ENCODE measurements around the gene HOXA5.

Gene HOXA5

DNA sequence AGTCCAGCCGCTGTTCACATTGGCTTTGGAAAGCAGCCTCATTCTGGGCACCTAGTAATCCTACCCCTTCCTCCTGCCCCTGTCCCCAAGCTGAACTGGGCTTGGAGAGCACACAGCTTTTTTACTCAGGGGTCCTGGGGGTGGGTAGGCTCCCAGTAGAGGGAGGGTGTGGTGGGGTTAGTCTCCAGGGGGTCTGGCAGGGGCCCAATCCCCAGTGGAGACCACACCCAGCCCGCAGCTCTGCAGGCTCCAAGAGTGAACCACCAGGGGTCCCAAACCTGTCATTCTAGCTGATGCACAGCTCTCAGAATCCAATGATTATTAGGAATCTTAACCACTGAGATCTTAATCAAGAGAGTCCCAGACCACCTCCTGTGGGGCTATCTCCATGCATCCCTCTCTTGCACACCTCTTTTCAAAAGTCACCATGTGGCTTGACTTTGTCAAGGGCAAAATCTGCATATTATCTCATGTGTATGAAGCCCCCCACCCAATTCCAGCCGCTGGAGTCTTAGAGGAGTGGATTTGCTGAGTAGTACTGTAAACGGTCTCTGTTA, 38.9 kb upstream of the HOXA5 start:
- no peak for DNase-seq (ENCODE audit: low spot score)

- no peak for DNase-seq (ENCODE audit: low spot score)
Observed at GRCh38 chr7:27181795-27182275, 38.4 kb upstream of the HOXA5 start.

GRCh38 chr7:27180431-27181420, 37.2 kb upstream of the HOXA5 start:
- DNase-seq (ENCODE audit: low spot score): no peak

- DNase-seq (ENCODE audit: low spot score): peak; percentile 88
Observed at GRCh38 chr7:27179503-27180430, 36.3 kb upstream of the HOXA5 start.

DNA sequence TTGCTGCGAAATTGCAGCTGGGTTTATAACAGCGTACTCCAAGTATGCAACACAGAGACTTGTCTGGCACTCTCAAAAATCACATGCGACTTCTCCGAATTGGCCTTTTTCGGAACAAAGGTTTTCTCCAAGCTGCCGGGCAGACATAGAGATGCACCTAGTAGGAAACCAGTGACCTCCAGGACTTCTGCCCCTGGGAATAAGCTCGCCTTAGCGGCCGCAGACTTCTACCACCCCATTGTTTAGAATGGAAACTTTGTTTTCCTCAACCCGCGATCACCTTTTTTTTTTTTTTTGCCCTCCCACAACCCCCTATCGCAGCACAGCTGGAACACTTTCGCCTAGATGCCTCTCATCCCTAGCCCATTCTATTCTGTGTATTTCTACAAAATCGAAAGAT, 35.5 kb upstream of the HOXA5 start:
- DNase-seq (ENCODE audit: low spot score): no peak

- peak; percentile 61 for DNase-seq (ENCODE audit: low spot score)
Observed at GRCh38 chr7:27178366-27178765, 34.9 kb upstream of the HOXA5 start.

DNA sequence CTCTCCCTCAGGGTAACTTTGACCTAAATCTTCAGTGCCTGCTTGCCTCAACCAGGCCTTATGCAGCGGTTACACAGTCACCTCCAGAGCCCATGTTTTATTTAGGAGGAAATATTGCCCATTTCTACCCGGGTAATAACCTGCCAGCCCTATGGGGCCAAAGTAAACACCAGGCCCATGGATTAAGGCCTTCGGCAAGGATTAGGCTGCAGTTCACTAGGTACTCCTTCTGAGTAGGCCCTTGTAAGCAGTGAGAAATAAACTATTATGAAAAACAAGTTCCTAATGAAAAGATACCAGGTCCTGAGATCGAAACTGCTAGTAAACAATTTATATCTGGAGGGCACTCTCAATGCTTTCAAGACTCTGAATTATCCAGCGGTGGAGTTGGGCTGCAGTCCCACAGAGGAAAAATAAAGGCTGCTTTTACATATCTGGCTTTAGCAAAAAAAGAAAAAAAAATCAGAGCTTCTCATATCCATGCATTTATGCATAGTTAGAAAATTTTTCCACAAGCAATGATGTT, 34.4 kb upstream of the HOXA5 start:
- DNase-seq (ENCODE audit: low spot score): no peak

DNA sequence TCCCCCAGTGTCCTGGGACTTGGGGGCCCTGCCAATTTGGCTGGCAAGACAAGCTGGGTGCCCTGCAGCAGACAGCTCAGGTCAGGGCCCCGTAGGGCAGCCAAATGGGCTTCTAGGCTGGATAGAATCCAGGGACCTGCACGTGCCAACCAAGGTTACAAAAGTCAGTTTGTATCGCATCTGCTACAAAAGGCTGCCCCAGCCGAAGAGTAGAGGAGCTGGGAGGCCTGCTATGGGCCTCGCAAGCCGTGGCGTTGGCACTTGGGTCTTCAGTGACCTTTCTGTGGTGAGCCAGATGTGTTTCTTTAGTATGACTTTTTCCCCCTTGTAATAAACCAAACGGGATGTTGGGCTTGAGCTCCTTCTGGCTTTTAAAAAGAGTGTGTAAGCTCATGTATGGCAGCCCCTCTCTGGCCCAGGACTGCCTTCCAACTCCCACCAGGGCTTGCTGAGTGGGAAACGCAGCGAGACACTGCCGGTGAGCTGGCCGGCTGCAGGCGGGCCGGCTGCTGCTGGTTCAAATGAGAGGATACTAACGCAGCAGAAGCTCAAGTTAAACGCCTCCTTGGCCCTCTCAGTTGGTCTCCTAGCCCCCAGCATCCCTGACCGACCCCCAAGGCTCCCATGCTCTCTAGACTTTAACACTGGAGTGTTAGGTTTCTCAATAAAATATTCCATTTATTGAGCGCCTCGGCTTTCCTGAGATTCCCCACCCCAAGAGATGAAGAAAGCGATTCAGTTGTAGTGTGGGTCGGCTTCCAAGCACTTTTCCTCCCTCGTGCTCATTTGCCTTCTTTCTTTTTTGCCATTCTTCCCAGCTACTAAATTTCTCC, 33.7 kb upstream of the HOXA5 start:
- peak; percentile 36 for DNase-seq (ENCODE audit: low spot score)

GRCh38 chr7:27176524-27176845, 33.0 kb upstream of the HOXA5 start:
- DNase-seq (ENCODE audit: low spot score): no peak

GRCh38 chr7:27175626-27176523, 32.4 kb upstream of the HOXA5 start:
- DNase-seq (ENCODE audit: low spot score): peak; percentile 29

GRCh38 chr7:27174874-27175625, 31.6 kb upstream of the HOXA5 start:
- DNase-seq (ENCODE audit: low spot score): peak; percentile 25

GRCh38 chr7:27173956-27174873, 30.7 kb upstream of the HOXA5 start, which contains the start of gene HOXA10:
Gene HOXA10 (minus strand): TSS chr7:27174320. CDS start chr7:27174306, 14 bp downstream.
- DNase-seq (ENCODE audit: low spot score): peak; percentile 64

- peak; percentile 25 for DNase-seq (ENCODE audit: low spot score)
Observed at GRCh38 chr7:27173511-27173955, 30.1 kb upstream of the HOXA5 start.

DNA sequence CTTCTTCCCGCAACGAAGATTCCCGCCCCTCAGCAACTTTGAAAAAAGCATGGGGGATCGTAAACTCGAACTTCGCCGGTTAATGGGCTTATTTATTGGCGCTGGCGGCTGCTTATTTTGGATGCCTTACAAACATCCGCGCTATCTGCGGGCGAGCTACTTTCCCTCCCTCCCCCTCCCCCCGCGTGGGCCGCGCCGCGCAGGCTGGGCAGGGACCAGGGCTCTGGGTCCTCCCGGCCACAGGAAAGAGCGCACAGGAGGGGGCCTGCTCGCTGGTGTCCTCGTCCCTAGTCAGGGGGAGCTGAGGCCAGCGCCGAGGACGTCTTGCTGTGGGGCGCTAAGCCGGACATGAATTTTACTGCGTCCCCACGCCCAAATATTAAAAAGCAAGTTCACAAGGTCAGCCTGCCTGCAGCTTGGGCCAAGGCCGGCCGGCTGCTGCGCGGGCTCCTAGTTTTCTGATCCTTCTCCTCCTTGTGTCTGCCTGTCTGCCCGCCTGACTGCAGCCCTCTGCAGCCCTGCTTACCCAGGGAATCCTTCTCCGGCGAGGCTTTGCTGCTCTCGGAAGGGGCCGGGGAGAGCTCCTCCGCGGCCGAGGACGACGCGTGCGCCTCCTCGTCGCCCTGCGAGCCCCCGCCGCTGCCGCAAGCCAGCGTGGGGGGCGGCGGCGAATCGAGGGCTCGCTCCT, 29.5 kb upstream of the HOXA5 start:
- DNase-seq (ENCODE audit: low spot score): peak; percentile 72

DNA sequence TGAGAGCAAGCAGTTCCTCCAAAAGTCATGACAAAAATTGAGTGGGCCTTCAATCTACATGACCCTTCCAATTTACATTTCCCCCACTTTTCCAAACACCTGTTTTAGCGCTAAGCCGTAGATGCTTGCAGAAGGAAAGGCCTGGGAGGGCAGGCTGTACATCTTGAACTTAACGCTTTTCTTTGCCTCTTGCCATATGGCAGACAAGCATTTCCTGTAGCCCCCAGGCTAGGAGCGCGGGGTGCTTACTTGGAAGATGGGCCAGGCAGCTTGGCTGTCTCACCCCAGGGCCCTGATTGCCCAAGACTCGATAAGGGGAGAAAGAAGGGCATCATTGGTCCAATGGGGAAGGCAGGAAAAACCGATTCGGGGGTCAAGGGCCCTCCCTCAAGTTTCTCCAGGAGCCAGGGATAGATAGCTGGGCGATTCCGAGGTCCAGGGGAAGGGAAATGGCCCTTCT, 28.9 kb upstream of the HOXA5 start:
- no peak for DNase-seq (ENCODE audit: low spot score)

DNA sequence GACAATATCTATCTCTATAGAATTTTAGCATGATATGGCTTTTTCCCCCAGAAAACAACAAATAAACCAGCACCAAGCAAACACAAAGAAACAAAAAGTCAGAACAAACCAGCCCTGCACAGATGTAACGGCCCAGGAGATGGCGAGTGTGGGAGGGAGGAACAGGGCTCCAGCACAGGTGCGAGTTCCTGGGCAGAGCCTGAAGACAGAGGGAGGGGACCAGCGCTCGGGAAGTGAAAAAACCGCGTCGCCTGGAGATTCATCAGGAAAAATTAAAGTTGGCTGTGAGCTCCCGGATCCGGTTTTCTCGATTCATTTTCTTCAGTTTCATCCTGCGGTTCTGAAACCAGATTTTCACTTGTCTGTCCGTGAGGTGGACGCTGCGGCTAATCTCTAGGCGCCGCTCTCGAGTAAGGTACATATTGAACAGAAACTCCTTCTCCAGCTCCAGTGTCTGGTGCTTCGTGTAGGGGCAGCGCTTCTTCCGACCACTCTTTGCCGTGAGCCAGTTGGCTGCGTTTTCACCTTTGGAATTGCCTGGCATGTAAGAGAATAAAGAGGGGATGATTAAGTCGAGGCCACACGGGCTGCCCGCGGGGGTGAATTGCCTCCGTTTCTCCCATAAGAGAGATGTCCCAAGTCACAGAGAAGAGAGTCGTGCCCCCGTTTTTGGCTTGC, 28.3 kb upstream of the HOXA5 start:
- no peak for DNase-seq (ENCODE audit: low spot score)

GRCh38 chr7:27171325-27171636, 27.8 kb upstream of the HOXA5 start:
- peak; percentile 27 for DNase-seq (ENCODE audit: low spot score)
